Fibroblast of pulmonary artery (primary cell): Measurements from ENCODE around the gene FANK1.
A peak's percentile ranks its signal among the peaks of the same experiment; 100 is the strongest.

Experiments
- DNase-seq: peaks from one replicate; pipeline ENCODE4 v3.0.0-alpha.2; 2010; ENCODE audit warnings: low read depth
- H3K4me3 ChIP-seq: replicated peaks from 2 replicates; pipeline ENCODE4 v1.5.1; 2011; ENCODE audit warnings: low read depth, mild to moderate bottlenecking, control low read depth, low read length, moderate library complexity
- TF ChIP-seq, protein P1 (sequence below): IDR thresholded peaks from 2 replicates; pipeline ENCODE4 v1.5.1; 2011; ENCODE audit warnings: mild to moderate bottlenecking, control low read depth, low read length, inconsistent platforms; ENCODE audit errors: missing control alignments

Gene FANK1

GRCh38 chr10:125852487-125852886, 43.9 kb upstream of the FANK1 start:
- TF ChIP-seq, protein P1, sequence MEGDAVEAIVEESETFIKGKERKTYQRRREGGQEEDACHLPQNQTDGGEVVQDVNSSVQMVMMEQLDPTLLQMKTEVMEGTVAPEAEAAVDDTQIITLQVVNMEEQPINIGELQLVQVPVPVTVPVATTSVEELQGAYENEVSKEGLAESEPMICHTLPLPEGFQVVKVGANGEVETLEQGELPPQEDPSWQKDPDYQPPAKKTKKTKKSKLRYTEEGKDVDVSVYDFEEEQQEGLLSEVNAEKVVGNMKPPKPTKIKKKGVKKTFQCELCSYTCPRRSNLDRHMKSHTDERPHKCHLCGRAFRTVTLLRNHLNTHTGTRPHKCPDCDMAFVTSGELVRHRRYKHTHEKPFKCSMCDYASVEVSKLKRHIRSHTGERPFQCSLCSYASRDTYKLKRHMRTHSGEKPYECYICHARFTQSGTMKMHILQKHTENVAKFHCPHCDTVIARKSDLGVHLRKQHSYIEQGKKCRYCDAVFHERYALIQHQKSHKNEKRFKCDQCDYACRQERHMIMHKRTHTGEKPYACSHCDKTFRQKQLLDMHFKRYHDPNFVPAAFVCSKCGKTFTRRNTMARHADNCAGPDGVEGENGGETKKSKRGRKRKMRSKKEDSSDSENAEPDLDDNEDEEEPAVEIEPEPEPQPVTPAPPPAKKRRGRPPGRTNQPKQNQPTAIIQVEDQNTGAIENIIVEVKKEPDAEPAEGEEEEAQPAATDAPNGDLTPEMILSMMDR, result no peak
- no peak for DNase-seq
- no peak overlapping the region for H3K4me3 ChIP-seq

- TF ChIP-seq, protein P1, result no peak
- no peak for DNase-seq
- H3K4me3 ChIP-seq, result no peak overlapping the region
Observed at GRCh38 chr10:125857185-125857760, 39.1 kb upstream of the FANK1 start.

GRCh38 chr10:125859128-125859817, 37.1 kb upstream of the FANK1 start:
- no peak overlapping the region for H3K4me3 ChIP-seq
- no peak for DNase-seq
- TF ChIP-seq, protein P1, result no peak

- DNase-seq, result no peak
- TF ChIP-seq, protein P1, result no peak
- no peak overlapping the region for H3K4me3 ChIP-seq
Observed at GRCh38 chr10:125865120-125865519, 31.2 kb upstream of the FANK1 start.

DNA sequence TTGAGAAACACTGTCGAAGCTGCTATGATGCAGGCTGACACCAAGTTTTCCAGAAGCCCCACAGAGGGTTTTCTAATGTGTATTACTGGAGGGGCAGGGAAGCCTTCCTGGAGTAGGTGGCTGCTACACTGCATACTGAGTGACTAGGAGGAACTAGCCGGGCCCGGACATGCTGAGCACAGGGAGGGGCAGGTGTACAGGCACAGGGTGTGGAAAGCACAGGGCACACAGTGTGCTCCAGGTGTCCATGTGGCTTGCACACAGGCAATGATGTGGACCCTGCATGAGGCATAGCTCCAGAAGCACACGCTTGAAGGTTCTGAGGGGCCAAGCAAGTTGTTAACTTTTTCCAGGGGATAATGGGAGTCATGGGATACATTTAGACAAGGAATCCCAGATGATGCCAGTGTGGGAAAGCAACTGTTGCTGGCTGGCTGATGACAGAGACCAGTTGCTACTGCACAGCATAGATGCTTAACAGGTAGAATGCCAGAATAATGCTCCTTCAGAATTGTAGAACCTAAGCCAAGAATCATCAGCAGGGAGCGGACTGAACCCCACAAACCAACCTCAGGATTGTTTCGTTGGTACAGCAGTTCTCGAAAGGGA, 29.8 kb upstream of the FANK1 start:
- TF ChIP-seq, protein P1, result no peak
- no peak for DNase-seq
- H3K4me3 ChIP-seq, result no peak overlapping the region

- peak; percentile 69 for DNase-seq
Observed at GRCh38 chr10:125868372-125868975, 27.9 kb upstream of the FANK1 start.

More at GRCh38 chr10:125868372-125868975, 27.9 kb upstream of the FANK1 start:
- H3K4me3 ChIP-seq, result no peak overlapping the region
- TF ChIP-seq, protein P1, result peak; percentile 90
